NOMO-1 (cell line): ENCODE data around the gene ZSCAN12.
"Not testable (repeated sequence)": the region's sequence is repeated elsewhere in the genome, so short reads cannot be mapped to it uniquely, and the experiment has no call there.

ENCODE experiments used
- DNase-seq, 2 experiments: peaks; one replicate each; lab custom pipeline; 2025; ENCODE audit not compliant: unreplicated experiment in 2 of 2; lab: John Stamatoyannopoulos, UW

The ZSCAN12 gene

DNA sequence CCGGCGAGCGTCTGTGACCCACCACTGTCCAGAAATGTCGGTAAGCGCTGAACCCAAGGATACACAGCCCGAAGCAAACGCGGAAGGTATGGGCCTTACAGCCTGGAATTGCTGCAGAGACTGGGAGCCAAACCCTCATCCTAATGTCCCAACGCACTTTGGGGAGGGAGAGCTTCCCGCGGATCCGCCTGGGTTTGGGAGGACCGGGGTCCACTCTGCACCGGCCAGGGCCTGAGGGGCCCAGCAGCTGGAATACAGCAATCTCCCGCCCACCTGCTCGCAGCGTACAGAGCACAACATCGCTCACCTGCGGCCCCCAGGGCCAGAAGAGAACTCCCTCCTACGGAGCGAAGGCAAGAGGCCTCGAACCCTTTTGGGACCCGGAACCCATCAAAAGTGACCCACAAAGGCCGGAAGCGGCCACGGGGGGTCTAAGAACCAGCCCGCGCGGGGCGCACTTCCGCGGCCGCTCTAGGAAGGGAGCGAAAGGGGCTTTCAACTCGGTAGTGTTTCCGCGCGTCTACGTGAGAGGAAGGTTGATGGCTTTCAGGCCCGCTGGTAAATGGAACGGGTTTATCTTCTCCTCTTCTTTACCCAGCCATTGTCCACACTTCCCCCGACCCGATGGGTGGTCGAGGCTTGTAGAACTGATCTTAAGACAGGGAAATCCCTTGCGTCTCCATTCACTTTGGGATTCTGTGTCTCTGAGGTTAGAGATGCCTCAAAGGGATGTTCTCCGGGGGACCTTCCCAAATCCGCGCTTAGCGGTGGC is at the start of gene ZSCAN12:
Gene ZSCAN12 (minus strand): TSS at position 398 of the 772 bp plus-strand sequence. CDS start 1,342 bp downstream, outside the sequence.
- DNase-seq = peak; percentile 80 to 87

DNA sequence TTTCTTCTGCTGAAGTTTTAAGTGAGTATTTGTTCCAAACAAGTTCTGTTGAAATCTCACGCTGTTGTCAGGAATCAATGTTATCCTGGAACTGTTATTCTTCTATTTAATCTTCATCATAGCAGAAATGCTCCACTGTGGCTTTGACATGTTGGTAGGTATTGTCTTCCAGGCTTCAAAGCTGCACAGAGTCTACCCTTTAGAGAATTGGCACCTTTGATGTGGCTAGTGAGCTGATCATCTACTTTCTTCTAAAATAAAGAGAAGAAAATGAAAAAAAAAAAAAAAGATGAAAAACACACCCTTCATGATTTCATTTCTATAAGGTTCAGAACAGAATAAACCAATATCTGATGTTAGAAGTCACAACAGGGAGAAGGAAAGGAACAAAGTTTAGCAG is 49.5 kb upstream of the ZSCAN12 start:
- no peak for DNase-seq

DNA sequence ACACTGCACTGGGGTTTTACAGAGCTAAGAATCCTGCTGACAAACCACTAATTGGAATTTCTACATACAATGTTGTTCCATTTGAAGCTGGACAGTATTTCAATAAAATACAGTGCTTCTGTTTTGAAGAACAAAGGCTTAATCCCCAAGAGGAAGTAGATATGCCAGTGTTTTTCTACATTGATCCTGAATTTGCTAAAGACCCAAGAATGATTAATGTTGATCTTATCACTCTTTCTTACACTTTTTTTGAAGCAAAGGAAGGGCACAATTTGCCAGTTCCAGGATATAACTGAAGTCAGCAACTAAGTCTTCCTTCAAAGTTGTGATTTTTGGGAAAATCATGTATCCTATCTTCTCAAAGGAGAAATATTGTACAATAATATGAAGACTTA is 48.0 kb upstream of the ZSCAN12 start:
- not testable (repeated sequence) for DNase-seq

GRCh38 chr6:28446818-28447511 is 47.4 kb upstream of the ZSCAN12 start:
- peak in 1 of 2 experiments; percentile 2 for DNase-seq

- DNase-seq = not testable (repeated sequence)
These were observed 45.2 kb upstream of the ZSCAN12 start for GRCh38 chr6:28444759-28445158.

DNA sequence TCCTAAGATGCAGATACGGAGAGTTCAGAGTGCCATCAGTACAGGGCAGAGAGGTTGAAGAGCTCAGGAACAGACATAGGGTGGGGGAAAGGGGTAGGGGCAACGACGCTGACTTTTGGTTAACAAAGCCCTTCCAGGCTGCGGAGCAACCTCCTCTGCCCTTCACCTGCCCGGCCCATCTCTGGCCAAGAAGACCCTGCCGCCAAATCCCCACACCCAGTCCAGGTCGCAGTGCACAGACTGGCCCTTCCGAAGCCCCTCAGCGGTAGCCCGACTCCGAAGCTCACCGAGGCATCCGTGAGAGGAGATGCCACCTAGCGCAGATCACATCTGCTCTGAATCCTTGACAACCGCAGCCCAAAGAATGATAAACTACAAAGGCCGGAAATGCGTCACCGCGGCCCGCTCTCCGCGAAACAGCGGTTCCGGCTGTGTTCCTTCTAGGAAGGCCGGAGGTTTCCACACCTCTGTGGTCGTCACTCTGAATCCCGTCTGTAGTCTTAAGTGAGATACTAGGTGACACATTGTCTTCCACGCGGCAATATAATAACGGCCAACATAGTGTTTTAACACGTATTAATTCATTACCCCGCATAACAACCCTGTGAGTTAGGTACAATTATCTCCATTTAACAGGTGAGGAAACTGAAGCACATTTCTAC is 43.7 kb upstream of the ZSCAN12 start, which contains the start of gene ZSCAN23:
Gene ZSCAN23 (minus strand): TSS at position 380 of the 662 bp plus-strand sequence. CDS start 7,225 bp downstream, outside the sequence.
- no peak for DNase-seq

GRCh38 chr6:28442586-28442985 is 43.0 kb upstream of the ZSCAN12 start:
- DNase-seq = no peak

DNA sequence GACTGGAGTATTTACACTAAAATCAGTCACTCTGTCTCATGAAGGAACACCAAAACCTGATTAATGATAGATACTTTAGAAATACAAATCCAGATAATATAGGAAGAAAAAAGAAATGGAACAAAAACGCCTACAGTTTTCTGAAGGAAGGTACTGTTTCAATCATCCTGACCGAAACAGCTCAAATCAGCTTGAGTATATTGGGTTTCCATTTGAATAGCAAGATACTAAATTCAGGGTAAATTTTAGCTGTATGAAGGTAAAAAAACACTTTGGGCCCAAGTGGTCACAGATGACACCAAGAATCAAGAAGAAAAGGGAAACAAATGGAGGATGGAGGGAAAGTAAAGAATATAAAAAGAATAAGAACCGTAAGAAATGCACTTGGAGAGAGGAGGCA is 36.9 kb upstream of the ZSCAN12 start:
- no peak for DNase-seq

GRCh38 chr6:28433119-28433518 is 33.6 kb upstream of the ZSCAN12 start:
- DNase-seq = no peak

GRCh38 chr6:28429781-28430180 is 30.2 kb upstream of the ZSCAN12 start:
- DNase-seq = no peak

- DNase-seq = no peak
These were observed 26.5 kb upstream of the ZSCAN12 start for GRCh38 chr6:28425944-28426541.

- DNase-seq = no peak
These were observed 24.6 kb upstream of the ZSCAN12 start for GRCh38 chr6:28424163-28424562.

DNA sequence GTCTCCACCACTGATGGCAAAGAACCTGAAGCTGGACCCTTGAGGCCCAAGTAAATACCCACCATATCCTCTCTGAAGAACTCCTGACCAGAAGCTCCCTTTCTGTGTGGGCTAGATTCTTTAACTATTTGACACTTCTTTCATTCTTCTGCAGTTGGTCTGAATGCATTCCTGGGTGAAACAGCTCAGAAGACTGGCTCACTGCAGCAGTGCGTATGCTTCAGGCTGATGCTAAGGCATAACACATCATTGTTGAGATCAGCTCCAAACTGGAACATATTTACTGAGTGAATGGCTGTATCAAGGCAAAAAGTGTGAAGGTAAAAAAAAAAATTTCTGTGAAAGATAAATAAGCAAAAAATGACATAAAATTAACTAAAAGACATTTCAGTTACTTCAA is 24.0 kb upstream of the ZSCAN12 start:
- DNase-seq = no peak

DNA sequence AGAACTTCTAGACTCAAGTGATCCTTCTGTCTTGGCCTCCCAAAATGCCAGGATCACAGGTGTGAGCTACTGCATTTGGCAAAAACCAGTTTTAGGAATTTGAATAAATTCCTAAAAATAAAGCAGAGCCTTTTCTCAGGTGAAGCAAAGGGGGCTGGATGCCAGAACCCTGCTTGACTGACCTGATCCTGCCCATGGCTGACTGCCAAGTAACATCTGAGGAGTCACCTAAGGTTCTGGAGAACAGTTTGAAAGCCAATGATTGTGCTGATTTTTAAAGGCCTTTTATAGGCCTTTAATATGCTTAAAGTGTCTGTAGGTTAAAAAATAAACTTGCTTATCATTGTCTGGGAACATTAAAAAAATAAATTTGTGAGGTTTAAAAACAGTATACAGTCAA is 14.1 kb upstream of the ZSCAN12 start:
- no peak for DNase-seq

GRCh38 chr6:28410767-28411166 is 11.2 kb upstream of the ZSCAN12 start:
- no peak for DNase-seq

GRCh38 chr6:28408076-28408802 is 8.7 kb upstream of the ZSCAN12 start:
- no peak for DNase-seq

- DNase-seq = no peak
These were observed 7.9 kb upstream of the ZSCAN12 start for GRCh38 chr6:28407401-28407800.

DNA sequence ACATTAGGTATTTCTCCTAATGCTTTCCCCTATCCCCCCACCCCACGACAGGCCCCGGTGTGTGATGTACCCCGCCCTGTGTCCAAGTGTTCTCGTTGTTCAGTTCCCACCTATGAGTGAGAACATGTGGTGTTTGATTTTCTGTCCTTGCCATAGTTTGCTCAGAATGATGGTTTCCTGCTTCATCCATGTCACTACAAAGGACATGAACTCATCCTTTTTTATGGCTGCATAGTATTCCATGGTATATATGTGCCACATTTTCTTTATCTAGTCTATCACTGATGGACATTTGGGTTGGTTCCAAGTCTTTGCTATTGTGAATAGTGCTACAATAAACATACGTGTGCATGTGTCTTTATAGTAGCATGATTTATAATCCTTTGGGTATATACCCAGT is 4.4 kb upstream of the ZSCAN12 start:
- DNase-seq = not testable (repeated sequence)

GRCh38 chr6:28402197-28402596 is 2.6 kb upstream of the ZSCAN12 start:
- DNase-seq = no peak

- DNase-seq = no peak
These were observed 1.6 kb upstream of the ZSCAN12 start for GRCh38 chr6:28401172-28401571.

- no peak for DNase-seq
These were observed 540 bp upstream of the ZSCAN12 start for GRCh38 chr6:28400122-28400451.
